Measurements from ENCODE around the gene LTBP4. TPM values are rescaled to one million over a fixed set of nuclear protein-coding genes. Genes with fewer than 3 reads are reported as not detected.
A peak's percentile ranks its signal among the peaks of the same experiment; 100 is the strongest.

LTBP4 gene
- total RNA-seq, 1 experiment from 2014 or later, result 30.8 TPM

DNA sequence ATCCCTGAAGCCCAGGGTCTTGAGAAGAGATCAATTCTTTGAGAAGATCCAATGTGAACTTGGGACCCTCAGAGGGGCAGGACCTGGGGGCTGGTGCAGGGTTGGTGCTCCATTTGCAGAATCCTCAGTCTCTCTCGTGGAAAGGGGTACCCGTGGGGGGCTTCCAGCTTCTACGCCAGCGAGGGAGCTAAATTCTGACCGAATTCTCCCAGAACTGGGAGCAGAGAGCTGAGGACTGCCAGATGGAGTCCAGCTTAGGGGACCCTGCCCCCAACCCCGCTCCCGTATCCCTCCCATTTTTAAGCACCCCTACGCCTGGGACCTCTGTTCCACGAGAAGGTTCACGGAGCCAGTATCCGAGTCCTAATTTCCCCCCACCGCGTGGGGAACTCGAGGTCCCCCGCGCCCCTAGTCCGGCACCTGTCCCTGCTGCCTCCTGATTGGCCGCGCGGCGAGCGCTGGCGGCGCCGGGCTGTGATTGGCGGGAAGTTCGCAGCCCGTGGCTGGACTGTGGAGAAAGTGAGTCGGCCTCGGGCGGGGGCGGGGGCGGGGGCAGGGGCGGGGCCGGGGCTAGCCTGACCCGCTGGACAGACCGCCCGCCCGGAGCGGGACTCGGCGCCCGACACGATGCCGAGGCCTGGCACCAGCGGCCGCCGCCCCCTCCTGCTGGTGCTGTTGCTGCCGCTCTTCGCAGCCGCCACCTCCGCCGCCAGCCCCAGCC, 4.4 kb upstream of the LTBP4 start:
- TF ChIP-seq, protein P1, sequence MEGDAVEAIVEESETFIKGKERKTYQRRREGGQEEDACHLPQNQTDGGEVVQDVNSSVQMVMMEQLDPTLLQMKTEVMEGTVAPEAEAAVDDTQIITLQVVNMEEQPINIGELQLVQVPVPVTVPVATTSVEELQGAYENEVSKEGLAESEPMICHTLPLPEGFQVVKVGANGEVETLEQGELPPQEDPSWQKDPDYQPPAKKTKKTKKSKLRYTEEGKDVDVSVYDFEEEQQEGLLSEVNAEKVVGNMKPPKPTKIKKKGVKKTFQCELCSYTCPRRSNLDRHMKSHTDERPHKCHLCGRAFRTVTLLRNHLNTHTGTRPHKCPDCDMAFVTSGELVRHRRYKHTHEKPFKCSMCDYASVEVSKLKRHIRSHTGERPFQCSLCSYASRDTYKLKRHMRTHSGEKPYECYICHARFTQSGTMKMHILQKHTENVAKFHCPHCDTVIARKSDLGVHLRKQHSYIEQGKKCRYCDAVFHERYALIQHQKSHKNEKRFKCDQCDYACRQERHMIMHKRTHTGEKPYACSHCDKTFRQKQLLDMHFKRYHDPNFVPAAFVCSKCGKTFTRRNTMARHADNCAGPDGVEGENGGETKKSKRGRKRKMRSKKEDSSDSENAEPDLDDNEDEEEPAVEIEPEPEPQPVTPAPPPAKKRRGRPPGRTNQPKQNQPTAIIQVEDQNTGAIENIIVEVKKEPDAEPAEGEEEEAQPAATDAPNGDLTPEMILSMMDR (IDR thresholded peaks at IDR 0.05; ENCODE audit: insufficient read depth in 1 of 2, low read depth in 1 of 2, low read length in 1 of 2, severe bottlenecking in 1 of 2, unreplicated experiment in 1 of 2), result no peak
- peaks cover 10% of the 10 kb centered on the region for H3K36me3 Mint-ChIP-seq (ENCODE audit: insufficient read depth, unreplicated experiment)
- Histone ChIP-seq H3K9me3 (no peaks in the 10 kb centered on the region), H3K4me1 (peaks cover 15% of the 10 kb centered on the region), H3K27me3 (replicated peaks; ENCODE audit: control insufficient read depth, insufficient read depth, low read length) (peaks cover 4% of the 10 kb centered on the region; the same call in 1 of the 2 replicates), H3K4me3 (ENCODE audit: low read depth, low read length) (peak overlapping the region; percentile 30), H3K36me3 (ENCODE audit: control insufficient read depth, insufficient read depth, low read length) (no peaks in the 10 kb centered on the region)
- H3K27me3 Mint-ChIP-seq (ENCODE audit: insufficient read depth, unreplicated experiment), result peaks cover 19% of the 10 kb centered on the region
- ChIA-PET CTCF (interaction anchor here (0.5 to 0.8 kb wide), 4 partner anchors 13 to 132 kb away, joined by 3 to 7 read pairs (median 4); no protein-coding TSS in a partner anchor), POLR2A (no interaction called here)
- BruUV-seq (replicated peaks), result no TSS peak
- no peaks in the 10 kb centered on the region for H3K9me3 Mint-ChIP-seq (ENCODE audit: unreplicated experiment)
- no peak overlapping the region for H3K27ac Mint-ChIP-seq (ENCODE audit: unreplicated experiment)
- H3K4me3 Mint-ChIP-seq (ENCODE audit: unreplicated experiment), result peak overlapping the region; percentile 66
- DNase-seq, result peak; percentile 77 to 80
- intact Hi-C loops (cut with micrococcal nuclease; ENCODE audit: unreplicated experiment), result no loop called here
- peaks cover 15% of the 10 kb centered on the region for H3K4me1 Mint-ChIP-seq (ENCODE audit: low read depth, unreplicated experiment)

DNA sequence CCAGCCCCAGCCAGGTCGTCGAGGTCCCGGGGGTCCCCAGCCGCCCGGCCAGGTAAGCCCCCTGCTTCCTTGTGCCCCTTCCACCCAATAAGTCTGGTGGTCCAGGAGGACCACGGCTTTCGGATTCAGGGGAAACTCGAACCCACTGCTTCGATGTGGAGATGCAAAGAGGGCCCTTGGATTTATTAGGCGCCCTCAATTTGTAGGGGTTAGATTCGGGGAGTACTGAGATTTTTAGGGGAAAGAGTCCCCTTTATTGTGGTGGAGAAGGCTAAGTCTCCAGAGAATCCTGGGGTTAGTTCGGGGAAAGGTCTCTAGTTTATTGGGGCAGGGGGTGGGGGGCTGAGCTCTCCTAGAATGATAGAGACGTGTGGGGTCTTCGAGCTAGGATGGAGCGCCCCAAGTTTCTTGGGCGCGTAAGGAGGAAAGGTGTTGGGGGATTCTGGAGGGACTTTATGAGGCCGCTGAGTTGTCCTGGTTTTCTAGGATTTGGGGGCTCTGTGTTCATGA, 3.8 kb upstream of the LTBP4 start:
- peaks cover 19% of the 10 kb centered on the region for H3K27me3 Mint-ChIP-seq (ENCODE audit: insufficient read depth, unreplicated experiment)
- no peak for DNase-seq
- H3K4me3 Mint-ChIP-seq (ENCODE audit: unreplicated experiment), result peak overlapping the region; percentile 23
- Histone ChIP-seq H3K4me3 (ENCODE audit: low read depth, low read length) (peak overlapping the region; percentile 21; the same call in 1 of the 2 replicates), H3K36me3 (ENCODE audit: control insufficient read depth, insufficient read depth, low read length) (no peaks in the 10 kb centered on the region), H3K4me1 (peaks cover 20% of the 10 kb centered on the region), H3K9me3 (no peaks in the 10 kb centered on the region), H3K27me3 (replicated peaks; ENCODE audit: control insufficient read depth, insufficient read depth, low read length) (peaks cover 4% of the 10 kb centered on the region; the same call in 1 of the 2 replicates)
- H3K4me1 Mint-ChIP-seq (ENCODE audit: low read depth, unreplicated experiment), result peaks cover 20% of the 10 kb centered on the region
- no peaks in the 10 kb centered on the region for H3K9me3 Mint-ChIP-seq (ENCODE audit: unreplicated experiment)
- BruUV-seq (replicated peaks), result no TSS peak
- TF ChIP-seq, protein P1 (IDR thresholded peaks at IDR 0.05; ENCODE audit: insufficient read depth in 1 of 2, low read depth in 1 of 2, low read length in 1 of 2, severe bottlenecking in 1 of 2, unreplicated experiment in 1 of 2), result no peak
- ChIA-PET CTCF (interaction anchor here (0.7 kb wide), 1 partner anchor 48 kb away, joined by 3 read pairs; no protein-coding TSS in a partner anchor), POLR2A (no interaction called here)
- H3K27ac Mint-ChIP-seq (ENCODE audit: unreplicated experiment), result no peak overlapping the region
- H3K36me3 Mint-ChIP-seq (ENCODE audit: insufficient read depth, unreplicated experiment), result peaks cover 10% of the 10 kb centered on the region
- intact Hi-C loops (cut with micrococcal nuclease; ENCODE audit: unreplicated experiment), result no loop called here

DNA sequence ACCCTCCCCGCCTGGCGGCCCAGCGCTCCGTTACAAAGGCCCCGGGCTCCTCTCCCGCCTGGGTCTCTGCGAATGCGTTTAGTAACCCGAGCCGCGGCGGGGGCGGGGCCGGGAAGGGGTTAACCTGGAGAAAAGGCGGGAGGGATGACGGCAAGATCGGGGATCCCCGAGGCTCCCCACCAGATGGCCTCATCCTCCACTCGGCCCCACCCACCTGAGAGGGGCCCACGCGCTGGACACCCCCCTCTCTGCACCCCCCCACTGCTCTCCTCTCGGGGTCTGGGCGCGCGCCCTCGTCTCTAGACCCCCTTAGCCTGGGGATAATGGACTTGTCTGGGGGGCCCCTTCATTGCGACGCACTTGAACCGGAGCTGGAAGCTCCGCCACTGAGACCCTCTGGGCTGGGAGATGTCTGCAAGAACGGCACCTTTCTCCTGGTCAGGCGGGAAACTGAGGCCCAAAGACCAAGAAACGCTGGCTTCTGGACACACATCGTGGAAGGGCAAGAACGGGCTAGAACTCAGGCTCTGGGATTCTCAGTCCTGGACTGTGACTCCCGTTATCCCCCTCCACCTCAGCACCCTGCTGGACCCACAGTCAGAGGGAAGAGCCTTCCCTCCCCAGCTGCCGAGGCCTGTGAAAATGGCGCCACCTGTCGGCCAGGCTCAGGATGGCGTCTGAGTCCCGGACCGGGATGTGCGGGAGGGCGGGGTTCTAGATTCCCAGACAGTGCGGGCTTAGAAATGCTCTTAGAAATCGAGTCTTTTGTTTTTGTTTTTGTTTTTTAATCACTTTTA, 2.9 kb upstream of the LTBP4 start:
- H3K4me3 ChIP-seq (ENCODE audit: low read depth, low read length), result no peak overlapping the region
- BruUV-seq (replicated peaks), result no TSS peak
- Mint-ChIP-seq H3K4me3 (ENCODE audit: unreplicated experiment) (peak overlapping the region; percentile 32), H3K9me3 (ENCODE audit: unreplicated experiment) (no peaks in the 10 kb centered on the region), H3K27ac (ENCODE audit: unreplicated experiment) (no peak overlapping the region), H3K27me3 (ENCODE audit: insufficient read depth, unreplicated experiment) (peaks cover 19% of the 10 kb centered on the region), H3K4me1 (ENCODE audit: low read depth, unreplicated experiment) (peaks cover 27% of the 10 kb centered on the region), H3K36me3 (ENCODE audit: insufficient read depth, unreplicated experiment) (peaks cover 10% of the 10 kb centered on the region)
- POLR2A ChIA-PET, result no interaction called here
- peaks cover 29% of the 10 kb centered on the region for H3K4me1 ChIP-seq
- CTCF ChIA-PET, result interaction anchor here (0.6 to 2.1 kb wide), 4 partner anchors 28 to 134 kb away, joined by 3 to 11 read pairs (median 6); no protein-coding TSS in a partner anchor
- H3K36me3 ChIP-seq (ENCODE audit: control insufficient read depth, insufficient read depth, low read length), result no peaks in the 10 kb centered on the region
- DNase-seq, result peak; percentile 89 to 95
- H3K27me3 ChIP-seq (replicated peaks; ENCODE audit: control insufficient read depth, insufficient read depth, low read length), result peaks cover 4% of the 10 kb centered on the region; the same call in 1 of the 2 replicates
- H3K9me3 ChIP-seq, result no peaks in the 10 kb centered on the region
- intact Hi-C loops (cut with micrococcal nuclease; ENCODE audit: unreplicated experiment), result loop anchor here (2.0 kb wide), 4 partner anchors 22 to 70 kb away; partner anchors contain the start of gene SHKBP1
- TF ChIP-seq, protein P1 (IDR thresholded peaks at IDR 0.05; ENCODE audit: insufficient read depth in 1 of 2, low read depth in 1 of 2, low read length in 1 of 2, severe bottlenecking in 1 of 2, unreplicated experiment in 1 of 2), result peak; percentile 97 to 99
